ENCODE measurements around the gene COL5A2.

DNA sequence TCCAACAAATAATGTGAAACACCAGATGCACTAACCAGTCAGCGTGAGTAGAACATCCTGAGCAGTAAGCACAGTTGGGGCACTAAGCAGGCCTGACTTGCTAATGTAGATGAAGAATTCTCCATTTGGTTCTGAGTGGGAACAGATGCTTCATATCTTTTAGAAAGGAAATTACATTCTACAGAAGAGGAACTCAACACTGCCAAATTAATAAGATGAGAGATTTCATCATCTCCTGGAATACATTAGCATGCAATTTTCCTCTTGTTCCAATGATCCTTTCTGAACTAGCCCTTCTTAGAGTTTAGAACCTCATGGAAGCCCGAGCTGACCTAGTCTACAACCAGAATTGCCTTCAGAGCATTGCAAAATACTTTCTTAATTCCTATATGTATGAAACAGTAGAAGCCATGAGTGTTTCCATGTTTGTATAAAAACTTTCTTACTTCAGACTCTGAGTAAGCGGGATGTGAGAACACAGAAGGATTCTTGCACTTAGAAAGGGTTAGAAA, 34.8 kb downstream of the COL5A2 start:
- TF ChIP-seq, protein P1, sequence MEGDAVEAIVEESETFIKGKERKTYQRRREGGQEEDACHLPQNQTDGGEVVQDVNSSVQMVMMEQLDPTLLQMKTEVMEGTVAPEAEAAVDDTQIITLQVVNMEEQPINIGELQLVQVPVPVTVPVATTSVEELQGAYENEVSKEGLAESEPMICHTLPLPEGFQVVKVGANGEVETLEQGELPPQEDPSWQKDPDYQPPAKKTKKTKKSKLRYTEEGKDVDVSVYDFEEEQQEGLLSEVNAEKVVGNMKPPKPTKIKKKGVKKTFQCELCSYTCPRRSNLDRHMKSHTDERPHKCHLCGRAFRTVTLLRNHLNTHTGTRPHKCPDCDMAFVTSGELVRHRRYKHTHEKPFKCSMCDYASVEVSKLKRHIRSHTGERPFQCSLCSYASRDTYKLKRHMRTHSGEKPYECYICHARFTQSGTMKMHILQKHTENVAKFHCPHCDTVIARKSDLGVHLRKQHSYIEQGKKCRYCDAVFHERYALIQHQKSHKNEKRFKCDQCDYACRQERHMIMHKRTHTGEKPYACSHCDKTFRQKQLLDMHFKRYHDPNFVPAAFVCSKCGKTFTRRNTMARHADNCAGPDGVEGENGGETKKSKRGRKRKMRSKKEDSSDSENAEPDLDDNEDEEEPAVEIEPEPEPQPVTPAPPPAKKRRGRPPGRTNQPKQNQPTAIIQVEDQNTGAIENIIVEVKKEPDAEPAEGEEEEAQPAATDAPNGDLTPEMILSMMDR (conservative IDR thresholded peaks at IDR 0.05 in 1 of 2, IDR thresholded peaks at IDR 0.05 in 1 of 2; ENCODE audit: extremely low read depth in 1 of 2, insufficient read depth in 1 of 2, low read depth in 1 of 2, low read length in 2 of 2): no peak
- TF ChIP-seq EZH2 (IDR thresholded peaks at IDR 0.05; ENCODE audit: borderline replicate concordance, low read length): no peak
